ENCODE data around the gene UBAP2.

The UBAP2 gene

DNA sequence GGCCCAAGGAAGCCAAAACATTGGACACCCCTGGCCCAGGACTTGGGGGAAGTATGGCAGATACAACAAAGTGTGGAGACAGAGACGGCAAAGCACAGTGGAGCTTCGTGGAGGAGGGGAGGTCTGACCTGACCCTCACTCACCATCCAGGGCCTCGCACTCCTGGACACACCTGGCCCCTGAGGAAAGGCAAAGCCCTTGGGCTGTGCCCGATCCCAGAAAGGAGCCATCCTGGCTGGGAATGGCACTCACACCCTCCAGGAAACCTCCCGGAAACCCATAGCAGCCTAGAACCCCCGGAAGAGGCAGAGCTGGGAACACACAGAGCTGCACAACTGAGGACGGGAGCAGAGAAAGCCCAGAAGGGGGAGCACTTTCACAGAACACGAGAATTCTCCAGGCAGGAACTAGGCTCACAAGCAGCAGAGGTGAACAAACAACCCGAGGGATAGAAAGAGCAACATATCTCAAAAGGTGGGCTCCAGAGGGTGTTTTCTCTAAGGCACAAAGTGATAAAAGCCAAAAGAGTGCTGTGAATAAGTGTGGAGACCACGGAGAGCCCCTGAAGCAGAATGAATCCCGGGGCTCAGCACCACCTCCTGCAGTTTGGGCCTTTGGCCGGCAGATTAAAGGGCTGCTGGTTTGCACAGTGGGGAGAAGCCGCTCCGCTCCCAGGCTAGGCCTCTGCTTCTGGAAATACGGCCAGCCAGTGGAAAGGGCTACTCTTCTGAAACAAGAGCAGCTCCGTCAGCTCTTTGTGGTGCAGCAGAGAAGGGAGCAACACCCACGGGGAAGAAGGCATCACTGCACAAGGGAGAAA lies 123.5 kb downstream of the UBAP2 start:
- DNase-seq (peak; percentile 23), ATAC-seq (no peak)

DNA sequence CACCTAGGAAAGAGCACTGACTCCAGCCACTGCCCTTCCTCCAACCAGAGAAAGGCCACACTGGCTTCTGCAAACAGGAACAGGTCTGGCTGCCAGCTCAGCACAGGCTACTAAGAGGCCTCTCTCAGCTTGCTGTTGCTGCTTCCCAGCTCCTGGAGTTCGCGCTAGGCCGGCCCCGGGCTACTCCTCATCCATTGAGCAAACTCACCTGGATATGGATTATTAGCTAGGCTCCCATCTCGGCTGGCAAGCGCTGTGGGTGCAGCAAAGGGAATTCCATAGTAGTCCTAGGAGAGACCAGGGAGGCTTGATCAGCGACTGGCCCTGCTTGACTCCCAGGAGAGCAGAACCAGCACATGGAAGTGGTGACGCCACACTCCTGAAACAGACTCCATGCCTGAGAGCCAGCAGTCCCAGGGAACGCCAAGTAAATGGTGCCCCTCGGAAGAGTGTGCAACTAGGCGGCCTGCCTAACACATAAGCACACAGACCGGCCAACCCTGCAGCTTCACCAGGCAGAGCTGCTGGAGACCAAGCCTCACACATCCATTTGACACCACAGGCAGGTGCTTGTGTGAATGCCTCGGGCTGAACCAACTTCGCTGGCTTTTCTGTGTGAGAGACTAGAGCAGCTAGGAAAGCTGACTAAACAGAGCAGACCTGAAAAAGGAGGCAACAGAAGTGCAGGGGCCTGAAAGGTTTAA lies 124.5 kb downstream of the UBAP2 start:
- ATAC-seq, result no peak
- no peak for DNase-seq

DNA sequence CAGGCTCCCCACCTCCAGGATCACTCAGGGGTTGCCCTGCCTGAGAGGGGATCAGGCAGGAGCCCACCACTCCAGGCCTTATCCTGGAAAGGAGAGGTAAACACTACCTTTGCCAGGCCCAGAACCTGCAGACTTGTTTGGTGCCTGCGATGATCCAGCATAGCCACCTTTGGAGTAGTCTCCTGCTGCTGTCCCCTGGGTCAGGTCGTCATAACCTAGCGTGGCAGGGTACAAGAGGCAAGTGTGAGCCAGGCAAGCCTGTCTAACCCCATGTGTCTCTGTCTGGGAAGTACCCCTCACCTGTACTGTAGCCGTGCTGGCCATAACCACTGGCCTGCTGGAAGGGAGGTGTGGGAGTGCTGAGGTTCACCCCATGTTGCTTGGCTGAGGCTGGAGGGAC lies 125.6 kb downstream of the UBAP2 start:
- no peak for ATAC-seq

DNA sequence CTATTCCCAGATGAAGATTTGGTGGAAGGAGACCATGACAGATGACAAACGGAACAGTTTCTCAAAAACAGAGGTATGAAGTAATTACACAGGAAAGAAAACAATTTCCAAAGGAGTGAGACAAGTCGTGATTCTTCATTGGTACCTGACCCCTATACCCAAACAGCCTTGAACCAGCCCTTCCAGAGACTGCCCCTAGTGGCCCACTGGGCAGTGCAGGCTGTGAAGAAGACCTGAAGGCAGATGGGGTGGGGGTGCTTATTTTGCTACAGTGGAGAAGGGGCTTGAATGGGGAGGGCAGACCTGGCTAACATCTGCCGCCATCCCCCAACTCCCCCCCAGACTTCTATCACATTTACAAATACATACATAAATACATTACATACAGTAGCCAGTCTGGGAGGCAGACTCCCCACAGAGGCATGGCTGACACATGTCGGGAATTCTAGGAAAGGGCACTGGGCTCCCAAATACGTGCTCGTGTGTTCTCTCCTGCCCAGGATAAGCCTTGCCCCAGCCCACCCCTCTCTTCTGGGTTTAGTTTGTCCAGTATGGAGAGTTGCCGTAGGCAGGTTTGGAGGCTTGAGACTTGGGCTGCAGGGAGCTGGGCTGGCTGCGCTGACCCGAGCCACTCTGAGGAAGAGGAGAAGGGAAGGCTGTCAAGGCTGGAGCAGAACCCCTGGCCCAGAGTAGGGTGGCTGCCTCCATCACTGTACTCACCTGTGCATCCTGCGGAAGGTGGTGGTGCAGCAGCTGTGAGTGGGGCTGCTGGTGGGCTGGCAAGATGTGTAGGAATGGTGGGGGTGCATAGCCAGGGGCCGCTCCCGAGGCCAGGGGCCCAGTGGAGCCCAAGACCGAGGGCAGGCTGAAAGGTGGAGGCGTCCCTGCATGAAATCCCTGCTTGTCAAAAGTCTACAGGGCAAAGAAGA lies 126.5 kb downstream of the UBAP2 start:
- DNase-seq (peak; percentile 35), ATAC-seq (no peak)

More for the DNA sequence above, 125.6 kb downstream of the UBAP2 start:
- no peak for DNase-seq

DNA sequence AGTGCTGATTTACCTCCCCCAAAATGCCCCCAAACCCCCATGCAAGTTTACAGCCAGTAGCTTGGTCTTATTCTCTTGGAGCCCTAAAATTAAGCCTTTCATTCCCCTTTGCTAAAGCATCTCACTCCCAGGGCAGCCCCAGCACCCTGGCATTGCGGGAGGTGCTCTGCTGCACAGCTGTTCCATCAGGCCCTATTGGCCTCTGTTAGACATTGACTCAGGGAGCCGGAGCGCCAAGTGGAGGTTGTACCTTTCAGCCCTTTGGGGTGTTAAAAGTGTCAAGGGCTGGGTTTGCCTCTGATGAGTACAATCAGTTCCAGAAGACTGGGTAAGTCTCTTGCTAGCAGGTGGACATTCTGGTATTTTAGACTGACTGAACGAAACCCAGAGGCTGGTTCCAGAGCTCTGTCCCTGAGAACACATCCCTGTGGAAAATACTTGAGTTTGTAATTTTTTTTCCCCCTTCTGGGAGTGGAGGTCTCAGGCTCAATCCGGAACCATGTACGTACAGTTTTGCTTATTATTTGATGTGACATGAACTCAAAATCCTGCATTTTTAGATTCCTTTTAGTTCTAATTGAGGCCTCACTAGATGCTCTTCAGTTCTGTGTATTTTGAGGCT lies 129.3 kb downstream of the UBAP2 start:
- no peak for ATAC-seq

DNA sequence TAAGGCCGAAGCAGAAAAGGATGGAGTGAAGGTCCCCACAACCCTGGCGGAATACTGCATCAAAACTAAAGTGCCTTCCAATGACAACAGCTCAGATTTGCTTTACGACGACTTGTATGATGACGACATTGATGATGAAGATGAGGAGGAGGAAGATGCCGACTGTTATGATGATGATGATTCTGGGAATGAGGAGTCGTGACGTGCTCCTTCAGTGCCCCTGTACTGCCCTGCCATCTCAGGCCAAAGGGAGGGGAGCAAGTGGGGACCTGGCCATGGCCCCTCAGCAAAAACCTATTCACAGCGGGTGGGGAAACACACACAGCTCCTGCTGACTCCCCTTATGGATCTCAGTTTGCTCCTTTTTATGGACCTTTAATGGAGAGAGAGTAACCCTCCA lies 131.7 kb downstream of the UBAP2 start:
- DNase-seq (no peak), ATAC-seq (no peak)

More for the DNA sequence above, 129.3 kb downstream of the UBAP2 start:
- no peak for DNase-seq

DNA sequence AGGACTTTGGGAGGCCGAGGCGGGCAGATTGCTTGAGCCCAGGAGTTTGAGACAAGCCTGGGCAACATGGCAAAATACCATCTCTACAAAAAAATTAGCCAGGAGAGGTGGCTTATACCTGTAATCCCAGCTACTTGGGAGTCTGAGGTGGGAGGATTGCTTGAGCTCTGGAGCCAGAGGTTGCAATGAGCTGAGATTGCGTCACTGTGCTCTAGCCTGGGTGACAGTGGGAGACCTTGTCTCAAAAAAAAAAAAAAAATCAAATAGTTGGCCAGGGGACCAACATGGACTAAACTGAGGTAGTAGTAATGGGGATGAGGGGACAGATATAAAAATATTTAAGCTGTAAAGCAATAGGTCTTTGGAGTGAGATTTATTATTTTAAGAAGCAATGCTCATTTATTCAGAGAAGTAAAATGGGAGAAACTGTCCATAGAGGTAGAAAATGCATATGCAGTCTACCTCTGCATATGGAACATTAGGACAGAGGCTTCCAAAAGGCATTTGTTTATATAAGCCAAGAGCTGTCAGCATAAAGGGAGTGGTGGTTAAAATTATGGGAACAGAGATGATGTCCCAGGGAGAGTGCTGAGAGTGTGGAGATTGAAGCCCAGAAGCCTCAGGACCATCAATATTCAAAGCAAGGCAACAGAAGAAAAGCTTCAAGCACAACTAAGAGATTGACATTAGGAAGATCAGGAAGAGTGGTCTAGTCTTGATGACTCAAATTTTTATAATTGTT lies 133.6 kb downstream of the UBAP2 start:
- ATAC-seq (no peak), DNase-seq (no peak)

DNA sequence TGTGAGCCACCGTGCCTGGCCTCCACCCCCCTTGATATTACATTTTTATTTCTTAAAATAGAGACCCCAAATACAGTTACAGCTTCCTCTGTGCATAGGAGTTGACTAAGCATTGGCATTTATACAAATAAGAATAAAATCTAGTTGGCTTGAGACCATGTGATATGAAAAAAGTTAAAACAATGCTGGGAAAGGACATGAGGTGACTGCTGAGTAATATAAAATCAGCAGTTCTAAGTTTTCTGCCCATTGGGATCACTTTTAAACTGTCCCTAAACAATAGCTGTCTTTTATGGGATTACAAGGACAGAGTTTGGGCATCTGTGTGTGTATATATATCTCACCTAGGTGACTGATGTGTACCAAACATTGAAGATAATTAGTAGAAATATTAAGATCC lies 135.1 kb downstream of the UBAP2 start:
- DNase-seq, result no peak
- ATAC-seq, result no peak

DNA sequence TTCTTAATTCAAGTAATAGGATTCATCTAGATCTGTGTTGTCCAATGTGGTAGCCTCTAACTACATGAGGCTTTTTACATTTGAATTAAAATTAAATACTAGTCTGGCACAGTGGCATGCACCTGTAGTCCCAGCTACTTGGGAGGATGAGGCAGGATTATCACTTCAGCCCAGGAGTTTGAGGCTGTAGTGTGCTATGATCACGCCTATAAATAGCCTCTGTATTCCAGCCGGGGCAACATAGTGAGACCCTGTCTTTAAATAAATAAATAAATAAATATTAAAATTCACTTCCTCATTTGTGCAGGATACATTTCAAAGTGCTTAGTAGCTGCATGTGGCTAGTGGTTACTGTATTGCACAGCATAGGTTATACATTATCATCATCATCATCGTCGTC lies 139.9 kb downstream of the UBAP2 start:
- ATAC-seq, result no peak
- no peak for DNase-seq

DNA sequence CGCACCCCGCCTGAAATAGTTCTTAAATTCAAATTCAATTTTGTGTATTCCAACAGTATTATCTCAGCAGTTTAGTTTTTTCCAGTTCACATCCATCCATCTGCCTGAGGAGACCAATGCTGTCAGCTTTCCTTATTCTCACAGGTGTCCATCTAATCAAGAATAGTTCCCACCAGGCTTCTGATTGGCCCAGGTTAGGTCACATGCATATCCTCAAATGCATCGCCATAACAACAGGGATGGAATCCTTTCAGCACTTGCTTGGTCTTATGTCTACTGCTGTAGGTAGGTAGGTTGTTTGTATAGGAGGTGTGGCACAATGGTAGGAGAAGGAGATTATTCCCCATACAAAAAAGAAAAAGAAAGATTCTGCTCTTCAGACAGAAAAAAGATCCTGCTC lies 140.6 kb downstream of the UBAP2 start:
- ATAC-seq, result no peak

DNA sequence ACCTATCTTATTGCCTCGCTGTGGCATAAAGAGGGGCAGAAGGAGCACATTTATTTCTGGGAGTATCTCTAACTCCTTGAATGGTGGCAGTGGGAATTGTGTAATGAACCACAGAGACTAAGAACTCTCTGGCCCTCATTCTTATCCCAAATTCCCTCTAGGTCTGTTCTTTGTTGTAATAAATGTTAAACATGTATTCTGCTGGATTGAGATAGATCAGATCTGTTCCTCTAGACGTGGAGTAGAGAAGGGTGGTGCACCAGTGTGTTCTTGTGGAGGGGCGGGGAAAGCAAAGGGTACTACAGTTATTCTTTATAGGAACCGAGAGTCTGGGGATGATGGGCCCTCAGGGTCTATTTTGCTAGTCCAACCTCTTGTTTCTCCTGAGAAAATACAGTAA lies 141.3 kb downstream of the UBAP2 start:
- DNase-seq (no peak), ATAC-seq (no peak)

More for the DNA sequence above, 140.6 kb downstream of the UBAP2 start:
- DNase-seq, result no peak

DNA sequence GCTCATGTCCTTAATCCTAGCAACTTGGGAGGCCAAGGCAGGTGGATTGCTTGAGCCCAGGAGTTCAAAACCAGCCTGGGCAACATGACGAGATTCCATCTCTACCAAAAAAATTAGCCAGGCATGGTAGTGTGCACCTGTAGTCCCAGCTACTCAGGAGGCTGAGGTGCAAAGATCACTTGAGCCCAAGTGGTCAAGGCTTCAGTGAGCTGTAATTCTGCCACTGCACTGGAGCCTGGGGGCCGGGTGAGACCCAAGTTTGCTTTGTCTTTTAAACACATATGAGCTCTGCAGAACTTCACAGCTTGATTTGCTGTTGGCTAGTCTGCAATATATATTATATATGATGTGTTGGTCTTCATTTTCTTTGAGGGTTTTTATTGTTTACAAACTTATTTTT lies 141.9 kb downstream of the UBAP2 start:
- DNase-seq (no peak), ATAC-seq (no peak)

DNA sequence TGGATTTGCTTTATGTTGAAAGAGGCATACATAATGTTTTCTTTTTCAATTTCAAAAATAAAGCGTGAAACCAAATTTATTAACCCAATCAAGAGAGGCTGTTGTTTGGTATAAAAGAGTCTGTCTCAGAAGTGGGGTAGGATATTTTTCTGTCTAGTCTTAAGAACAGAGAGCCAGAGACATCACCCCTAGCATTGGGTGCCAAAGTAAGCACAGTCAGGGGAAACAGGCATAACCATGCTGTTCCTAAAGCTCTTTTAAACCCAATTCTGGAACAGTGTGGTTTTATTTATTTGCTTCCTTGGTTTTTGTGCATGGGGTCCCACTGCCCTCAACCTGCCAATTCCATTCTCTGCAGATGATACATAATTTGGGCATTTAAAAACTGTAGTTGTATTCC lies 143.6 kb downstream of the UBAP2 start:
- ATAC-seq (no peak), DNase-seq (no peak)

DNA sequence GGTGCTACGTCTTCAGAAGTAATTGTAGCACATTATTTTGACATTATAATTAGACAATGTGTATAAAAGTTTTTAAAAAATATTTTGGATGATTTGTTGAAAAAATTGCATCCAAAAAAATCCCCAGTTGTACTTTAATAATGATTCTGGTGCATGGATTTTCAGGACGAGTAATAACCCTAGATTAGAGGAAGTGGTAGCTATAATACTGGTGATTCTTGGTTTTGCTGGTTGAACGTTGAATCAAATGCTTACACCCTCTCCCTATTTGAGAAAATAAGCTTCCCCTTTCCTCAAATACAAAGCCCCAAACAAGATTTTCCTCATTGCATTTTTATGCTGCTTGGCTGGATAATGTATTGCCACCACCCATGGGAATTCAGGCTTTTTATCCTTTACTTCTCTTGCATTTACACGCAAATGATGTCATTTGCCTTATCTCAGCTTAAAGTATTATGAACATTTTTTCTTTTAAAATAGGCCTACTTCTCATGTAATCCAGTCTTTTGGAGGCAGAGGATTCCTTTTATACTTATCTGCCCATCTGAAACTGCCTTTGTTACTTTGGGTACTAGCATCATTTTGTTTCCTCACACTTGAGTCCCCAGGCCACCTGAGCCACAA lies 145.4 kb downstream of the UBAP2 start:
- DNase-seq (no peak), ATAC-seq (no peak)

DNA sequence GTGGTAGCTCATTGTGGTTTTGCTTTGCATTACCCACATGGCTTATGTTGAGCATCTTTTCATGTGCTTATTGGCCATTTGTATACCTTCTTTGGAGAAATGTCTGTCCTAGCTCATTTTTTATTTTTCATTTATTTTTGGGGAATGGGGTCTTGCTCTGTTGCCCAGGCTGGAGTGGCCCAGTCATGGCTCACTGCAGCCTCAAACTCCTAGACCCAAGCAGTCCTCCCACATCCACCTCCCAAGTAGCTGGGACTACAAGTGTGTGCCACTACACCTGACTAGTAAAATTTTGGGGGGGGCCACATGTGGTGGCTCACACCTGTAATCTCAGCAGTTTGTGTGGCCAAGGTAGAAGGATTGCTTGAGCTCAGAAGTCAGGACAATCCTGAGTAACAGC lies 154.4 kb downstream of the UBAP2 start:
- DNase-seq, result no peak

DNA sequence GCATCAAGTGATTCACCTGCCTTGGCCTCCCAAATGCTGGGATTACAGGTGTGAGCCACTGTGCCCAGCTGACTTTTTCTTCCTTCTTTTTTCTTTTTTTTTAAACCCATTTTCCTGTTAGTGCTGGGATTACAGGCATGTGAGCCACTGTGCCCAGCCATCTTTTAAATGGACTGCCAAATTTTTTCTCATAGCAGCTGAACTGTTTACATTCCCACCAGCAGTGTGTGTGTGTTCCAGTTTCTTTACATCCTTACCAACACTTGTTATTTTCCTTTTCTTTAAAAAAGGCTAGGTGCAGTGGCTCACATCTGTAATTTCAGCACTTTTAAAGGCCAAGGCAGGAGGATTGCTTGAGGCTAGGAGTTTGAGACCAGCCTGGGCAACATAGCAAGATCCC lies 154.8 kb downstream of the UBAP2 start:
- ATAC-seq (no peak), DNase-seq (no peak)

More for the DNA sequence above, 154.4 kb downstream of the UBAP2 start:
- ATAC-seq, result no peak

DNA sequence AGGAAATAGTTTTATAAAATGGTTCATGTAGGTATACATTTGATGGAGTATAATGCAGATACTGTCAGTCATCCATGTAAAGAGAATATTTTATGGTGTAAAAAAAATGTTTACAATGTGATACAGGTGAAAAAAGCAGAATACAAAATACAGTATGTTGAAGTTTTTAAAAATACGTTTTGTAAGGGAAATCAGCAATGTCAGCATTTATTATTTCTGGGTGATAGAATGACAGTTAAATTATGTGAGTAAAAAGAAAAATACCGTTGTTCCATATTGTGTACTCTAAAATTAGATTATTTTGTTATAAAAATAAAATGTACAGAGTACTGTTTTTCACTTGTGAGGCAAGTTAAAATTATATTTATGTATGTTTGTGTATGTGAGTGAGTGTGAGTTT lies 162.7 kb downstream of the UBAP2 start:
- ATAC-seq, result no peak
- no peak for DNase-seq

DNA sequence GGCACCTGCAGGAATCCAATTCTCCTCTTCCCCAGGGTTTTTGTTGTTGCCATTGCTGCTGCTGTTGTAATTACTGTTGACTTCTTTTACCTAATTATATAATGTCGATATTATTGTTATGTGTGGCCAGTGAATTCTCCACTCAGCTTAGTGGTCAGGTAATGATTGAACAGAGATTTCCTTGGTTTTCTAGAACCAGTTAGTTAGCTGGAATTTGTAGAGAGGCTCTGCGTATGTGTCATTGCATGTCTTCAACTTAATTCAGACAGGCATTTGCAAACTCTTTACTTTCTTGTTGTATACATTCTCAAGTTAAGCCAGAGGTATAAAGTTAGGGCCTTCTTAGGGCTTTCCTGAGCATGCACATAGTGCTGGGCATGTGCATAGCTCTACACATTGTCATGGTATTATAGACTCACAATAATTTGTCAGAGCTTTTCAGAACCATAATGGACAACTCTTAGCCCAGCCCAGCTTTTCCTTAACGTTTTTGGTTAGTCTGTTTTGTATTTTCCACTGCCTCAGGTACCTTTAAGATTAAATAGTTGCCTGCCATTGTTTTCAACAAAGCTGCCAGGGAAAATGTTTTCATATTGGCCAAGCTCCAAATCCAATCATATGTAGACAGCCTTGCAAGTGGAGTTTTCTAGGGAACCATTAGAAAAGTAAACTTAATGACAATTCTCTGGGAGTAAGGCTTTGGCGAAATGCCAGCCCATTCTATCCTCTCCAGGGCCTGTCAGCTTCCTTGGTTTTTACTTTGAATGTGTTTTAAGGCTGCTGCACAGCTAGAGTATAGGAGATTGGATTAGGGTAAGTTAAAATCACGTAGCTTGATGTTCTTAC lies 163.6 kb downstream of the UBAP2 start:
- ATAC-seq, result no peak
- DNase-seq, result no peak

DNA sequence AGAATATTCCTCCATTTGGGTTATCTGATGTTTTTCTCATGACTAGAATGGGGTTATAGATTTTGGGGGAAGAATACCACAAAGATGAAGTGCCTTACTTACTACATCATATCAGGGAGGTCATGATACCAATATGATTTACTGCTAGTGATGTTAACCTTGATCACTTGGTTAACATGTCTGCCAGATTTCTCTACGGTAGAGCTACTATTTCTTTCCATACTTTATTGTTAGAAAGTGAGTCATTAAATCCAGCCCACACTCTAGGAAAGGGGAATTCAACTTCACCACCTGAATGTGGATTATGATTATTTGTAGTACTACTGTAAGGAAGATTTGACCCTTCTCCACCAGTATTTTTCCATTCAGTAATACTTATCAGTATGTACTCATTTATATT lies 167.1 kb downstream of the UBAP2 start:
- ATAC-seq (peak; percentile 89), DNase-seq (no peak)
